Activated gamma-delta T cell (primary cell): ENCODE measurements around the gene FAM3D.
"Not testable (repeated sequence)": the region's sequence is repeated elsewhere in the genome, so short reads cannot be mapped to it uniquely, and the experiment has no call there.

Source experiments
- DNase-seq: peaks from one replicate; lab custom pipeline; 2025; lab: John Stamatoyannopoulos, UW

FAM3D gene

GRCh38 chr3:58683466-58683865 is 16.9 kb upstream of the FAM3D start:
- DNase-seq, result no peak

GRCh38 chr3:58683001-58683458 is 16.5 kb upstream of the FAM3D start:
- DNase-seq, result no peak

- DNase-seq, result no peak
Observed at GRCh38 chr3:58681863-58682262, 15.3 kb upstream of the FAM3D start.

GRCh38 chr3:58680879-58681525 is 14.4 kb upstream of the FAM3D start:
- no peak for DNase-seq

- DNase-seq, result no peak
Observed at GRCh38 chr3:58679974-58680666, 13.5 kb upstream of the FAM3D start.

- DNase-seq, result no peak
Observed at GRCh38 chr3:58679446-58679845, 12.9 kb upstream of the FAM3D start.

- not testable (repeated sequence) for DNase-seq
Observed at GRCh38 chr3:58678177-58678970, 11.8 kb upstream of the FAM3D start.

GRCh38 chr3:58672880-58673279 is 6.3 kb upstream of the FAM3D start:
- no peak for DNase-seq

GRCh38 chr3:58672451-58672850 is 5.9 kb upstream of the FAM3D start:
- DNase-seq, result no peak

- no peak for DNase-seq
Observed at GRCh38 chr3:58670506-58671135, 4.0 kb upstream of the FAM3D start.

GRCh38 chr3:58668247-58668646 is 1.7 kb upstream of the FAM3D start:
- no peak for DNase-seq

GRCh38 chr3:58667704-58668103 is 1.1 kb upstream of the FAM3D start:
- DNase-seq, result no peak

GRCh38 chr3:58667229-58667628 is 655 bp upstream of the FAM3D start:
- no peak for DNase-seq

GRCh38 chr3:58665405-58665804 is 1.2 kb downstream of the FAM3D start:
- DNase-seq, result no peak

- no peak for DNase-seq
Observed at GRCh38 chr3:58664611-58665010, 2.0 kb downstream of the FAM3D start.

- no peak for DNase-seq
Observed at GRCh38 chr3:58661836-58662420, 4.6 kb downstream of the FAM3D start.

GRCh38 chr3:58660998-58661397 is 5.6 kb downstream of the FAM3D start:
- DNase-seq, result no peak

GRCh38 chr3:58659051-58659675 is 7.4 kb downstream of the FAM3D start:
- DNase-seq, result no peak

- no peak for DNase-seq
Observed at GRCh38 chr3:58658508-58658907, 8.1 kb downstream of the FAM3D start.

- no peak for DNase-seq
Observed at GRCh38 chr3:58657571-58658141, 8.9 kb downstream of the FAM3D start.

- DNase-seq, result no peak
Observed at GRCh38 chr3:58657036-58657520, 9.5 kb downstream of the FAM3D start.
